PC-3 (cell line): Measurements from ENCODE around the gene TAB3. TPM values are rescaled to one million over a fixed set of nuclear protein-coding genes. Genes with fewer than 3 reads are reported as not detected.

Source experiments
- ATAC-seq: fragments of 200-7000 bp; cut with Tn5 transposase; 2 replicates; pipeline ENCODE4 v1.9.1; 2020; ENCODE audit warnings: mild to moderate bottlenecking, moderate library complexity
- BruUV-seq: library from RNA; stranded (reverse); fragments of 400-500 nt; replicated peaks from 2 replicates; lab custom pipeline; 2021; lab: Mats Ljungman, UMichigan
- CTCF ChIA-PET: fragments of 300-600 bp; sonication (Branson Sonifier 250); formaldehyde crosslinking; loops from one replicate; lab custom pipeline; 2022; ENCODE audit warnings: antibody characterized with exemption; lab: Charles Lee
- POLR2A ChIA-PET: fragments of 300-600 bp; sonication (Branson Sonifier 250); formaldehyde crosslinking; loops from one replicate; lab custom pipeline; 2022; ENCODE audit warnings: antibody characterized with exemption; ENCODE audit not compliant: unreplicated experiment; lab: Charles Lee
- DNase-seq: peaks from one replicate; pipeline ENCODE4 v3.0.0-alpha.2; 2015
- H2AFZ ChIP-seq: fragments of 300-600 bp; sonication (generic); 2 replicates; pipeline ENCODE4 v1.6.0; 2016; ENCODE audit warnings: antibody characterized with exemption, low read length
- H3F3A ChIP-seq: fragments of 300-600 bp; sonication (generic); one replicate; pipeline ENCODE4 v1.6.0; 2017; ENCODE audit warnings: antibody characterized with exemption, low read length, control low read depth, mild to moderate bottlenecking; ENCODE audit not compliant: unreplicated experiment
- H3K27ac ChIP-seq: fragments of 300-600 bp; sonication (generic); 2 replicates; pipeline ENCODE4 v1.5.1; 2016; ENCODE audit warnings: mild to moderate bottlenecking, low read length
- H3K27me3 ChIP-seq: fragments of 300-600 bp; sonication (generic); 2 replicates; pipeline ENCODE4 v1.6.1; 2016; ENCODE audit warnings: low read length, mixed read lengths
- H3K36me3 ChIP-seq: fragments of 300-600 bp; sonication (generic); 2 replicates; pipeline ENCODE4 v1.6.1; 2016; ENCODE audit warnings: low read depth, mixed run types, low read length, mixed read lengths
- H3K4me1 ChIP-seq: fragments of 300-600 bp; sonication (generic); 2 replicates; pipeline ENCODE4 v1.5.1; 2016; ENCODE audit warnings: low read length; ENCODE audit not compliant: insufficient read depth
- H3K4me2 ChIP-seq: fragments of 300-600 bp; sonication (generic); 2 replicates; pipeline ENCODE4 v1.6.0; 2016; ENCODE audit warnings: low read length
- H3K4me3 ChIP-seq: fragments of 300-600 bp; sonication (generic); 2 replicates; pipeline ENCODE4 v1.5.1; 2016; ENCODE audit warnings: mild to moderate bottlenecking, low read length, mixed read lengths
- H3K79me2 ChIP-seq: fragments of 300-600 bp; sonication (generic); 2 replicates; pipeline ENCODE4 v1.6.1; 2017; ENCODE audit warnings: low read length, mixed read lengths
- H3K9ac ChIP-seq: fragments of 300-600 bp; sonication (generic); 2 replicates; pipeline ENCODE4 v1.6.0; 2016; ENCODE audit warnings: mild to moderate bottlenecking, low read length
- H3K9me2 ChIP-seq: fragments of 300-600 bp; sonication (generic); replicated peaks from 2 replicates; pipeline ENCODE4 v1.6.1; 2016; ENCODE audit warnings: mixed run types, low read length, mixed read lengths
- H3K9me3 ChIP-seq: fragments of 300-600 bp; sonication (generic); 2 replicates; pipeline ENCODE4 v1.6.1; 2016; ENCODE audit warnings: low read length, mixed read lengths
- H4K20me1 ChIP-seq: fragments of 300-600 bp; sonication (generic); 2 replicates; pipeline ENCODE4 v1.6.1; 2016; ENCODE audit warnings: low read length, mixed read lengths
- CTCF ChIP-seq: fragments of 300-600 bp; sonication (generic); conservative IDR thresholded peaks from 2 replicates; pipeline ENCODE4 v1.5.1; 2017; ENCODE audit warnings: antibody characterized with exemption, low read depth, mild to moderate bottlenecking, low read length
- EZH2 ChIP-seq: fragments of 300-600 bp; sonication (generic); IDR thresholded peaks from one replicate; pipeline ENCODE4 v1.6.1; 2017; ENCODE audit warnings: antibody characterized with exemption, mild to moderate bottlenecking, low read length; ENCODE audit not compliant: unreplicated experiment
- EZH2phosphoT487 ChIP-seq: fragments of 300-600 bp; sonication (generic); IDR thresholded peaks from 2 replicates; pipeline ENCODE4 v1.6.1; 2018; ENCODE audit warnings: mild to moderate bottlenecking, antibody characterized with exemption, low read length, borderline replicate concordance
- intact Hi-C: fragments of 100-400 bp; cut with micrococcal nuclease; formaldehyde crosslinking; loops from 2 replicates; pipeline ENCODE4 v1.9.0; 2023
- total RNA-seq: library from RNA; depleted of rRNA; stranded (reverse); fragments of >200 nt; gene quantifications from 2 replicates; pipeline ENCODE4 v1.2.3, GENCODE V29; 2014

The TAB3 gene
- total RNA-seq, 1 experiment from 2014 or later, result 18.6 TPM

- Histone ChIP-seq H3K9ac (no peak overlapping the region), H3K27me3 (no peaks in the 10 kb centered on the region), H4K20me1 (no peaks in the 10 kb centered on the region), H3K27ac (no peak overlapping the region), H3K4me2 (no peak overlapping the region), H3K9me3 (no peaks in the 10 kb centered on the region), H3K36me3 (0 out of 2 replicates have a peak, but pooled peaks cover 3% of the 10 kb centered on the region), H3K79me2 (no peaks in the 10 kb centered on the region), H3K4me3 (no peak overlapping the region), H3K9me2 (no peaks in the 10 kb centered on the region), H3F3A (no peaks in the 10 kb centered on the region), H3K4me1 (no peaks in the 10 kb centered on the region), H2AFZ (no peak overlapping the region)
- no TSS peak for BruUV-seq
- no peak for DNase-seq
- intact Hi-C loops, result no loop called here
- POLR2A ChIA-PET, result no interaction called here
- ATAC-seq, result no peak
- CTCF ChIA-PET, result no interaction called here
- TF ChIP-seq EZH2 (no peak), CTCF (no peak), EZH2phosphoT487 (no peak)
Observed at GRCh38 chrX:30833896-30834295, 55.2 kb downstream of the TAB3 start.

- H2AFZ ChIP-seq, result no peak overlapping the region
- H3K27ac ChIP-seq, result no peak overlapping the region
- POLR2A ChIA-PET, result no interaction called here
- intact Hi-C loops, result no loop called here
- H4K20me1 ChIP-seq, result no peaks in the 10 kb centered on the region
- ATAC-seq (no peak), DNase-seq (no peak)
- H3K9ac ChIP-seq, result no peak overlapping the region
- no peaks in the 10 kb centered on the region for H3F3A ChIP-seq
- no peak for TF ChIP-seq CTCF
- TF ChIP-seq EZH2phosphoT487, result no peak
- TF ChIP-seq EZH2, result no peak
- BruUV-seq, result no TSS peak
- no peaks in the 10 kb centered on the region for H3K4me1 ChIP-seq
- H3K9me3 ChIP-seq, result no peaks in the 10 kb centered on the region
- H3K9me2 ChIP-seq, result no peaks in the 10 kb centered on the region
- no peaks in the 10 kb centered on the region for H3K36me3 ChIP-seq
- CTCF ChIA-PET, result no interaction called here
- H3K27me3 ChIP-seq, result no peaks in the 10 kb centered on the region
- no peak overlapping the region for H3K4me2 ChIP-seq
- H3K4me3 ChIP-seq, result no peak overlapping the region
- H3K79me2 ChIP-seq, result no peaks in the 10 kb centered on the region
Observed at GRCh38 chrX:30831082-30831481, 58.0 kb downstream of the TAB3 start.

GRCh38 chrX:30830326-30830943 lies 58.6 kb downstream of the TAB3 start:
- Histone ChIP-seq H3K9me2 (no peaks in the 10 kb centered on the region), H3K79me2 (no peaks in the 10 kb centered on the region), H2AFZ (no peak overlapping the region), H4K20me1 (no peaks in the 10 kb centered on the region), H3K27ac (no peak overlapping the region), H3K4me1 (no peaks in the 10 kb centered on the region), H3K9me3 (no peaks in the 10 kb centered on the region), H3K36me3 (no peaks in the 10 kb centered on the region), H3K4me2 (no peak overlapping the region), H3K27me3 (no peaks in the 10 kb centered on the region), H3K9ac (no peak overlapping the region), H3K4me3 (no peak overlapping the region), H3F3A (no peaks in the 10 kb centered on the region)
- CTCF ChIA-PET, result no interaction called here
- POLR2A ChIA-PET, result no interaction called here
- DNase-seq, result no peak
- intact Hi-C loops, result no loop called here
- no peak for ATAC-seq
- no peak for TF ChIP-seq CTCF
- no peak for TF ChIP-seq EZH2phosphoT487
- TF ChIP-seq EZH2, result no peak
- no TSS peak for BruUV-seq
